ENCODE data around the gene GPT2.

Gene GPT2

DNA sequence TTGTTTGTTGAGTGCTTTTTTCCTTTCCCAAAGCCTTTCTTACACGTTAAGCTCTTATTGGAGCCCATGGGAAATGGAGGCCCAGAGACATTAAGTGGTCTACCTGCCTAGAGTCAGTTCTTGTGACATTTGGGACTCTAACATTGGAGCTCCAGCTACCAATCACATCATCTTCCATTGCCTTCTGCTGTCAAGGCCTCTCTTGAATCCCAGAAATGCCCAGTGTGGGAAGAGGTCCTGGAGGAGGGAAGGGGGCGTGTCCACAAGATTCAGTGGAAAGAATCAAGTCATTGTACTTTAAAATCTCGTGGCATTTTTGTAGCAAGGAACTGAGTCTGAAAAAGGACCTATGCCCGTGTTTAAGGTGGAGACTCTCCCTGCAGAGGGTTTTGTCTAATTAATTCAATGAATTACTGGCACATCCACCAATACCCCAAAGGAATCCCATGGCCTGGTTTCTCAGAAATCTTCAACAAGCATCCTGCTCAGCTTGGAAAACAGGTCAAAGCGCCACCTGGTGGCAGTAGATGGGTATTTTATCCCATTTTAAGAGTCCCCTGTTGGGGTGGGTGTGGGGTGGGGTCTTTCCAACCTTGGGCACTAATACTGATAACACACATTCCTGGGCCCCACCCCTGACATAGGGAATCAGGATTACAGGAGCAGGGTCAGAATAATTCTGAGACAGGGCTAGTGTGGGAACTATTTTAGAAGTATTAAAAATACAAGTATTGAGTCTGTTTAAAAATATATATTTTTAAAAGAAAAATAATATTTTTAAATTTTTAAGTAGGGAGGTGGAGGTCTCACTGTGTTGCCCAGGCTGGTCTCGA is 24.6 kb downstream of the GPT2 start:
- peak; percentile 61 for DNase-seq (ENCODE audit: low spot score)
- TF ChIP-seq, protein P1, sequence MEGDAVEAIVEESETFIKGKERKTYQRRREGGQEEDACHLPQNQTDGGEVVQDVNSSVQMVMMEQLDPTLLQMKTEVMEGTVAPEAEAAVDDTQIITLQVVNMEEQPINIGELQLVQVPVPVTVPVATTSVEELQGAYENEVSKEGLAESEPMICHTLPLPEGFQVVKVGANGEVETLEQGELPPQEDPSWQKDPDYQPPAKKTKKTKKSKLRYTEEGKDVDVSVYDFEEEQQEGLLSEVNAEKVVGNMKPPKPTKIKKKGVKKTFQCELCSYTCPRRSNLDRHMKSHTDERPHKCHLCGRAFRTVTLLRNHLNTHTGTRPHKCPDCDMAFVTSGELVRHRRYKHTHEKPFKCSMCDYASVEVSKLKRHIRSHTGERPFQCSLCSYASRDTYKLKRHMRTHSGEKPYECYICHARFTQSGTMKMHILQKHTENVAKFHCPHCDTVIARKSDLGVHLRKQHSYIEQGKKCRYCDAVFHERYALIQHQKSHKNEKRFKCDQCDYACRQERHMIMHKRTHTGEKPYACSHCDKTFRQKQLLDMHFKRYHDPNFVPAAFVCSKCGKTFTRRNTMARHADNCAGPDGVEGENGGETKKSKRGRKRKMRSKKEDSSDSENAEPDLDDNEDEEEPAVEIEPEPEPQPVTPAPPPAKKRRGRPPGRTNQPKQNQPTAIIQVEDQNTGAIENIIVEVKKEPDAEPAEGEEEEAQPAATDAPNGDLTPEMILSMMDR (IDR thresholded peaks at IDR 0.05; ENCODE audit: extremely low read depth, missing control alignments), result peak; percentile 33

DNA sequence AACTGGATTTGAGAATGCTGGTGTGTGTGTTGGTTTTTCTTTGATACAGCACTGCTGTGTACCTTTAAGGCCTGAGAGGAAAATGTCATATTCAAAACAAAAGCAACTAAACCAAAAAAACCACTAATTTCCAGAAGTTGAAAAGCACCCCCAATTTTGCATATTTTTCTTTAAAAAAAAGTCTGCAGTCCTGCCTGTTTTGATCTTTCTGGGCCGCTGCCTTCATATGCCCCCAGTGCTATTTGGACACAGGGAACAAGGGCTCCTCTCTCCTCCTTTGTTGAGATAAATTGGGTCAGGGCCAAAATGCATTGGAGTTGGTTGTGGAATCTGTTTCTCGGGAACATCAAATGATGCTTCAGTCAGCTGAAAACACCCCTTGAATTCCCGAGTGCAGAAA is 26.9 kb downstream of the GPT2 start:
- DNase-seq (ENCODE audit: low spot score), result peak; percentile 71

GRCh38 chr16:46911650-46912049 is 27.5 kb downstream of the GPT2 start:
- TF ChIP-seq, protein P1 (IDR thresholded peaks at IDR 0.05; ENCODE audit: extremely low read depth, missing control alignments), result no peak
- no peak for DNase-seq (ENCODE audit: low spot score)

More for the DNA sequence above, 26.9 kb downstream of the GPT2 start:
- TF ChIP-seq, protein P1 (IDR thresholded peaks at IDR 0.05; ENCODE audit: extremely low read depth, missing control alignments), result no peak

- TF ChIP-seq, protein P1 (IDR thresholded peaks at IDR 0.05; ENCODE audit: extremely low read depth, missing control alignments), result no peak
- DNase-seq (ENCODE audit: low spot score), result no peak
Measured at GRCh38 chr16:46914556-46915201, 30.5 kb downstream of the GPT2 start.

GRCh38 chr16:46915483-46916025 is 31.4 kb downstream of the GPT2 start:
- no peak for DNase-seq (ENCODE audit: low spot score)

DNA sequence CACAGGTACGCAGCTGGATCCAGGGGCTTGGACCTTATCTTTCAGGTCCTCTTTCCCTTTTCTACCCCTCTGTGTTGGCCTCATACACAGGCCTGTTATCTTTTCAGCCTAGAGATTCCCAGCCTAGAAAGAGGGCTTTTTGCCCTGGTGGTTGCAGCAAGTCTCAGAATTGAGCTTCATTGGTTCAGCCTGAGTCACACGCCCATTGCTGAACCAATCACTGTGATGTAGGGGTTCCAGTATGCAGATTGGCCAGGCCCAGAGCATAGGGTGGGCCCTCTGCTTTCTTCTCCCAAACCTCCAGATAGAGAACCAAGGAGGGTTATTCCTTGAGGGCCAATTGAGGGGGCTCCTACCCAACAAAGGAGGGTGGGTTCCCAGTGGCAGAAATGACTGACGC is 32.8 kb downstream of the GPT2 start:
- TF ChIP-seq, protein P1 (IDR thresholded peaks at IDR 0.05; ENCODE audit: extremely low read depth, missing control alignments), result no peak
- DNase-seq (ENCODE audit: low spot score), result no peak

More at GRCh38 chr16:46915483-46916025, 31.4 kb downstream of the GPT2 start:
- TF ChIP-seq, protein P1 (IDR thresholded peaks at IDR 0.05; ENCODE audit: extremely low read depth, missing control alignments), result no peak

- no peak for DNase-seq (ENCODE audit: low spot score)
Measured at GRCh38 chr16:46918400-46918799, 34.2 kb downstream of the GPT2 start.

More at GRCh38 chr16:46918400-46918799, 34.2 kb downstream of the GPT2 start:
- TF ChIP-seq, protein P1 (IDR thresholded peaks at IDR 0.05; ENCODE audit: extremely low read depth, missing control alignments), result no peak

Measured in GM20000 (cell line).